GM12878 (cell line): Measurements from ENCODE around the gene SCTR. TPM values are rescaled to one million over a fixed set of nuclear protein-coding genes. Genes with fewer than 3 reads are reported as not detected.

ENCODE experiments used
- ATAC-seq: fragments of 200-7000 bp; cut with Tn5 transposase; 3 replicates; pipeline ENCODE4 v1.9.1; 2020; ENCODE audit warnings: mild to moderate bottlenecking, moderate library complexity
- BruUV-seq: library from RNA; stranded (reverse); fragments of 400-500 nt; replicated peaks from 2 replicates; lab custom pipeline; 2021; lab: Mats Ljungman, UMichigan
- CTCF ChIA-PET: fragments of 300-600 bp; sonication (Branson Sonifier 250); formaldehyde crosslinking; extraction: SDS; loops from one replicate; lab custom pipeline; 2021; ENCODE audit warnings: inconsistent platforms; lab: Yijun Ruan, JAX
- POLR2A ChIA-PET: fragments of 350-600 bp; formaldehyde crosslinking; extraction: SDS; loops from one replicate; lab custom pipeline; 2021; ENCODE audit warnings: inconsistent platforms; lab: Charles Lee
- RAD21 ChIA-PET: fragments of 300-600 bp; sonication (Branson Sonifier 250); formaldehyde crosslinking; loops from one replicate; lab custom pipeline; 2023; ENCODE audit warnings: antibody characterized with exemption; ENCODE audit not compliant: unreplicated experiment; lab: Charles Lee
- SMC1A ChIA-PET: fragments of 300-600 bp; sonication (Branson Sonifier 250); formaldehyde crosslinking; loops from one replicate; lab custom pipeline; 2023; ENCODE audit not compliant: unreplicated experiment, uncharacterized antibody; lab: Charles Lee
- DNase-seq: peaks from one replicate; pipeline ENCODE4 v3.0.0-alpha.2; 2011; ENCODE audit warnings: low read depth, low spot score
- FAIRE-seq: peaks from 3 replicates; lab custom pipeline; 2011; peaks lifted over from hg19 to GRCh38; lab: Jason Lieb, UNC
- H2AFZ ChIP-seq: 2 replicates; pipeline ENCODE4 v1.6.0; 2011; ENCODE audit warnings: low read depth, low read length, control low read depth; ENCODE audit not compliant: control insufficient read depth
- H3K27ac ChIP-seq: 2 replicates; pipeline ENCODE4 v1.5.1; 2011; ENCODE audit warnings: control low read depth; ENCODE audit not compliant: control insufficient read depth, insufficient read depth
- H3K27me3 ChIP-seq, 2 experiments: replicated peaks in 1 of 2; 2 replicates each; pipeline versions ENCODE4 v1.6.0 to v1.6.1; 2011; ENCODE audit warnings: low read length in 1 of 2; ENCODE audit not compliant: control insufficient read depth in 2 of 2, insufficient read depth in 2 of 2
- H3K36me3 ChIP-seq, 2 experiments: 2 replicates each; pipeline ENCODE4 v1.5.1; 2011; ENCODE audit warnings: low read length in 1 of 2; ENCODE audit not compliant: control insufficient read depth in 2 of 2, insufficient read depth in 2 of 2
- H3K4me1 ChIP-seq: 2 replicates; pipeline ENCODE4 v1.6.1; 2011; ENCODE audit warnings: mild to moderate bottlenecking, low read length, moderate library complexity, mixed read lengths; ENCODE audit not compliant: control insufficient read depth, insufficient read depth
- H3K4me2 ChIP-seq: 2 replicates; pipeline ENCODE4 v1.6.0; 2011; ENCODE audit warnings: control low read depth; ENCODE audit not compliant: control insufficient read depth, insufficient read depth
- H3K4me3 ChIP-seq: fragments of 200-600 bp; sonication (generic); 2 replicates; pipeline ENCODE4 v1.5.1; 2016
- H3K79me2 ChIP-seq: 2 replicates; pipeline ENCODE4 v1.6.0; 2011; ENCODE audit warnings: low read length; ENCODE audit not compliant: control insufficient read depth, insufficient read depth
- H3K9ac ChIP-seq: 2 replicates; pipeline ENCODE4 v1.8.0; 2011; ENCODE audit warnings: low read length, control low read depth, mixed read lengths; ENCODE audit not compliant: control insufficient read depth, insufficient read depth
- H3K9me3 ChIP-seq: replicated peaks from 3 replicates; pipeline ENCODE4 v1.5.1; 2011; ENCODE audit warnings: mild to moderate bottlenecking, low read length; ENCODE audit not compliant: control insufficient read depth, insufficient read depth
- H4K20me1 ChIP-seq: 2 replicates; pipeline ENCODE4 v1.6.0; 2011; ENCODE audit not compliant: control insufficient read depth, insufficient read depth
- CHD2 ChIP-seq: IDR thresholded peaks from 2 replicates; pipeline ENCODE4 v1.6.1; 2011; ENCODE audit warnings: low read depth, low read length, improper control_type of control experiment, borderline replicate concordance
- CREM ChIP-seq: IDR thresholded peaks from 2 replicates; pipeline ENCODE4 v1.6.1; 2014; ENCODE audit warnings: antibody characterized with exemption, low read depth
- CUX1 ChIP-seq: IDR thresholded peaks from 2 replicates; pipeline ENCODE4 v1.6.1; 2012; ENCODE audit warnings: improper control_type of control experiment, low read depth, low read length; ENCODE audit not compliant: insufficient replicate concordance
- FOS ChIP-seq: IDR thresholded peaks from 3 replicates; pipeline ENCODE4 v1.6.1; 2011; ENCODE audit warnings: borderline replicate concordance; ENCODE audit not compliant: insufficient read length; ENCODE audit errors: extremely low read depth
- JUND ChIP-seq: IDR thresholded peaks from 2 replicates; pipeline ENCODE4 v1.6.1; 2012; ENCODE audit warnings: low read depth, mild to moderate bottlenecking, low read length, improper control_type of control experiment, moderate library complexity
- MEF2B ChIP-seq: fragments of 450-650 bp; IDR thresholded peaks from 2 replicates; pipeline ENCODE4 v1.6.1; 2018; ENCODE audit warnings: mild to moderate bottlenecking, moderate library complexity; ENCODE audit not compliant: partially characterized antibody, poor library complexity, severe bottlenecking
- PML ChIP-seq: IDR thresholded peaks from 2 replicates; pipeline ENCODE4 v1.6.1; 2012; ENCODE audit warnings: low read length, inconsistent platforms
- RFX5 ChIP-seq: IDR thresholded peaks from 2 replicates; pipeline ENCODE4 v1.6.1; 2011; ENCODE audit warnings: low read depth, low read length, improper control_type of control experiment
- SUPT20H ChIP-seq: IDR thresholded peaks from 2 replicates; pipeline ENCODE4 v1.6.1; 2011; ENCODE audit warnings: low read depth, mild to moderate bottlenecking, low read length, moderate library complexity, borderline replicate concordance; ENCODE audit not compliant: control insufficient read depth
- TBL1XR1 ChIP-seq: IDR thresholded peaks from 2 replicates; pipeline ENCODE4 v1.6.1; 2012; ENCODE audit warnings: low read depth, low read length, improper control_type of control experiment
- TCF3 ChIP-seq: IDR thresholded peaks from 2 replicates; pipeline ENCODE4 v1.6.1; 2012; ENCODE audit warnings: low read depth, mild to moderate bottlenecking, low read length, borderline replicate concordance; ENCODE audit not compliant: insufficient read depth
- USF1 ChIP-seq: IDR thresholded peaks from 2 replicates; pipeline ENCODE4 v1.6.1; 2011; ENCODE audit warnings: borderline replicate concordance, low read depth, mild to moderate bottlenecking, moderate library complexity, mixed read lengths, low read length; ENCODE audit not compliant: insufficient read depth; ENCODE audit errors: extremely low read length
- ZBTB11 ChIP-seq: fragments of 450-650 bp; formaldehyde crosslinking; IDR thresholded peaks from 2 replicates; pipeline ENCODE4 v1.5.0; 2022; ENCODE audit warnings: mild to moderate bottlenecking, missing genetic modification characterization
- ZNF207 ChIP-seq: fragments of 450-650 bp; IDR thresholded peaks from 2 replicates; pipeline ENCODE4 v1.6.1; 2014; ENCODE audit warnings: antibody characterized with exemption, mild to moderate bottlenecking, borderline replicate concordance
- WGBS: methylation state at CpG from one replicate; pipeline ENCODE4 v1.1.6; 2016; ENCODE audit warnings: low lambda C conversion rate; ENCODE audit not compliant: insufficient replicate concordance, insufficient coverage; ENCODE audit errors: missing lambda C conversion rate; 5-methylcytosine and 5-hydroxymethylcytosine counted together
- in situ Hi-C: fragments of 300-500 bp; cut with MboI; formaldehyde crosslinking; loops from 9 replicates; pipeline ENCODE4 v1.14.3; 2018; ENCODE audit warnings: mixed read lengths
- intact Hi-C: fragments of 100-400 bp; cut with micrococcal nuclease; formaldehyde crosslinking; loops from one replicate; pipeline ENCODE4 v1.14.2; 2022; ENCODE audit not compliant: unreplicated experiment
- polyA plus RNA-seq, 11 experiments: library from polyadenylated mRNA; depleted of rRNA in 4 of 11; unstranded in 6 of 11; stranded (reverse) in 5 of 11; fragments of >200 nt; fragmentation: Nextera tagmentation in 4 of 11; fragmentation: Illumina TruSeq in 1 of 11; extraction: Ambion mirVana in 4 of 11; extraction: Trizol in 1 of 11; gene quantifications; 1 replicate in 1 of 11; 2 replicates in 10 of 11; pipeline versions ENCODE4 v1.2.1 to v1.2.3, GENCODE V29; 2011 to 2016; ENCODE audit warnings: inconsistent platforms in 2 of 11, missing spikeins in 2 of 11, low read depth in 1 of 11
- total RNA-seq, 4 experiments: library from RNA; depleted of rRNA in 3 of 4; stranded (reverse); fragments of >200 nt in 3 of 4; fragmentation: Illumina TruSeq in 1 of 4; extraction: Trizol in 1 of 4; gene quantifications; 2 replicates each; pipeline versions ENCODE4 v1.2.1 to v1.2.3, GENCODE V29; 2013 to 2021

SCTR gene
- total and polyA plus RNA-seq, 10 of the 15 experiments (the other 5 are each of a cell fraction or from before 2014, with no cell fraction given): 0.26 TPM; not detected in 9

- ChIA-PET CTCF (interaction anchor here (0.5 to 0.6 kb wide), 2 partner anchors 459 to 501 kb away, joined by 3 to 4 read pairs; no protein-coding TSS in a partner anchor), RAD21 (no interaction called here), POLR2A (no interaction called here), SMC1A (interaction anchor here (1.5 kb wide), 1 partner anchor 132 kb away, joined by 3 read pairs; no protein-coding TSS in a partner anchor)
- Histone ChIP-seq H2AFZ (no peak overlapping the region), H3K27ac (no peak overlapping the region), H3K4me1 (no peaks in the 10 kb centered on the region), H3K36me3 (no peaks in the 10 kb centered on the region), H3K4me3 (no peak overlapping the region), H3K9ac (no peak overlapping the region), H3K9me3 (no peaks in the 10 kb centered on the region), H3K4me2 (no peak overlapping the region), H3K27me3 (no peaks in the 10 kb centered on the region), H3K79me2 (no peaks in the 10 kb centered on the region), H4K20me1 (no peaks in the 10 kb centered on the region)
- 12% methylated on average over 6 of the region's 6 CpGs for WGBS
- in situ Hi-C loops: no loop called here
- intact Hi-C loops: no loop called here
- BruUV-seq: no TSS peak
- ATAC-seq (no peak), FAIRE-seq (no peak), DNase-seq (no peak)
- TF ChIP-seq CHD2 (no peak), TCF3 (no peak), CUX1 (no peak), ZNF207 (no peak), ZBTB11 (CRISPR knock-in tag) (no peak), TBL1XR1 (no peak), USF1 (no peak), JUND (no peak), CREM (no peak), SUPT20H (no peak), MEF2B (no peak), RFX5 (no peak), PML (no peak), FOS (no peak)
Measured at GRCh38 chr2:119508756-119509155, 15.5 kb downstream of the SCTR start.
